Neuron (in vitro differentiated cells): ENCODE data around the gene DAP.

Experiments used
- H2AFZ ChIP-seq: one replicate; pipeline ENCODE4 v1.6.1; 2013; ENCODE audit warnings: low read depth, mild to moderate bottlenecking, inconsistent platforms, low read length, moderate library complexity
- H3K27me3 ChIP-seq: one replicate; pipeline ENCODE4 v1.6.1; 2013; ENCODE audit warnings: low read length; ENCODE audit not compliant: insufficient read depth
- H3K36me3 ChIP-seq: one replicate; pipeline ENCODE4 v1.6.1; 2013; ENCODE audit warnings: low read length; ENCODE audit not compliant: insufficient read depth
- H3K4me1 ChIP-seq: one replicate; pipeline ENCODE4 v1.6.1; 2013; ENCODE audit warnings: low read length; ENCODE audit not compliant: insufficient read depth
- H3K4me3 ChIP-seq: 2 replicates; pipeline ENCODE4 v1.5.1; 2013; ENCODE audit warnings: mild to moderate bottlenecking, low read length, moderate library complexity
- H3K9me3 ChIP-seq: one replicate; pipeline ENCODE4 v1.6.1; 2013; ENCODE audit warnings: low read length

The DAP gene

DNA sequence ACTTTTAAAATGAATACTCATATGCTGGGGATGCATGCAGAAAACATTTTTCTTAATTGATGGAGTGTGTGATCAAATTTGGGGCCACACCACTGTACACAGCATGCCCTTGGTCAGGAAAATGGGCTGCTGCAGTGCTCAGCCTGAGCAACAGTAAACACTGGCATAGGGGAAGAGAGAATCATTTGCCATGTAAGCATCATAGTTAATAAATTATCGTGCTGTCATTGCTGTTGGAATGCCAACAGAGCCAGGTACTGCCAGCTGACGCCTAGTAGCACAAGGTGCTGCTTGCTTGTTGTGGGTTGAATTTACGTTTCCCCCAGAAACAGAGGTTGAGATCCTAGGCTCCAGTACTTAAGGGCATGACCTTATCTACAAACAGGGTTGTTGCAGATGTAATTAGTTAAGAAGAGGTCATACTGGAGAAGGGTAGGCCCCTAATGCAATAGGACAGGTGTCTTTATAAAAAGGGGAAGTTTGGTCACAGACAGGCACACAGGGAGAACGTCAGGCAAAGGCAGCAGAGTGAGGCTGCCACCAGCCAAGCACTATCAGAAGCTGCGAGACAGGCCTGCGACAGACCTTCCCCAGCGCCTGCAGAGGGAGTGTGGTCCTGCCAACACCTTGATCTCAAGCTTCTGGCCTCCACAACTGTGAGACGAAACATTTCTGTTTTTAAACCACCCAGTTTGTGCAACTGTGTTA is 25.3 kb downstream of the DAP start:
- Histone ChIP-seq H3K9me3 (peaks cover 8% of the 10 kb centered on the region), H3K4me3 (no peak overlapping the region), H2AFZ (no peak overlapping the region), H3K4me1 (no peaks in the 10 kb centered on the region), H3K27me3 (no peaks in the 10 kb centered on the region), H3K36me3 (peaks cover 4% of the 10 kb centered on the region)

DNA sequence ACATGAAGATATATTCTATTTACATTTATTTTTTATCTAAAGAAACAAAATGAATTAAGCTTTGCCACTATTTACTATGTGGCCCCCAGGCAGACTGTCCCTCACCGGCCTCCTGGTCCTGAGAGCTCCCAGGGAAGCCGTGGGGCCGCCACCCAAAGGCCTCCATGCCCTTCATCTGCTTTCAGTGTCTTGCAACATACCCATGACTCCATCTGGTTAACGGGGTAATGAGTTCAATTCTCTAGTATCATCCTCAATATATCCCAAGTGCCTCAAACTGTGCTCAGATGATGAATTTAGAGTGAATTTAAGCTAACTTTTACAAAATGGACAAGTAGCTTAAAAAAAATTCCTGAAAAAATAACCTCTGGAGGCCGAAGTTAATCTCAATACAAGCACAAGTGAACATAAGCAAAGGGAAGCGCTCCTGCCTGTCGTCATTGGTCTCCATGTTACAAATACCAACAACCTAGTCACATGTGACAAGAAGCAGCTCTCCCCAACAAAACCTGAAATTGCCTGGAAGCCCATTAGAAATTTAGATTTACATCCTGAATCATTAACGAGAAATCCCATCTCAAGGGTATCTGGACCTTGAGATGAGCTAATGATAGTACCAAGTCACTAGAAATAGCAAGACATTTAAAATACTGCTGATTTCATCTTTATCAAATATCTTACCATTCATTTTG is 26.1 kb downstream of the DAP start:
- H3K27me3 ChIP-seq, result no peaks in the 10 kb centered on the region
- H2AFZ ChIP-seq, result no peak overlapping the region
- no peak overlapping the region for H3K4me3 ChIP-seq
- peaks cover 6% of the 10 kb centered on the region for H3K9me3 ChIP-seq
- H3K4me1 ChIP-seq, result no peaks in the 10 kb centered on the region
- H3K36me3 ChIP-seq, result peaks cover 4% of the 10 kb centered on the region

GRCh38 chr5:10734037-10734709 is 26.9 kb downstream of the DAP start:
- Histone ChIP-seq H3K4me3 (no peak overlapping the region), H3K36me3 (peaks cover 4% of the 10 kb centered on the region), H3K4me1 (no peaks in the 10 kb centered on the region), H3K27me3 (no peaks in the 10 kb centered on the region), H3K9me3 (no peaks in the 10 kb centered on the region), H2AFZ (no peak overlapping the region)

GRCh38 chr5:10733426-10733825 is 27.6 kb downstream of the DAP start:
- Histone ChIP-seq H2AFZ (no peak overlapping the region), H3K36me3 (peaks cover 4% of the 10 kb centered on the region), H3K27me3 (no peaks in the 10 kb centered on the region), H3K9me3 (no peaks in the 10 kb centered on the region), H3K4me3 (no peak overlapping the region), H3K4me1 (no peaks in the 10 kb centered on the region)

- Histone ChIP-seq H3K4me3 (no peak overlapping the region), H3K27me3 (no peaks in the 10 kb centered on the region), H3K36me3 (peaks cover 4% of the 10 kb centered on the region), H3K4me1 (no peaks in the 10 kb centered on the region), H2AFZ (no peak overlapping the region), H3K9me3 (no peaks in the 10 kb centered on the region)
These were observed 29.1 kb downstream of the DAP start for GRCh38 chr5:10731913-10732312.

- no peaks in the 10 kb centered on the region for H3K4me1 ChIP-seq
- no peaks in the 10 kb centered on the region for H3K27me3 ChIP-seq
- peaks cover 4% of the 10 kb centered on the region for H3K36me3 ChIP-seq
These were observed 31.0 kb downstream of the DAP start for GRCh38 chr5:10730043-10730351.

DNA sequence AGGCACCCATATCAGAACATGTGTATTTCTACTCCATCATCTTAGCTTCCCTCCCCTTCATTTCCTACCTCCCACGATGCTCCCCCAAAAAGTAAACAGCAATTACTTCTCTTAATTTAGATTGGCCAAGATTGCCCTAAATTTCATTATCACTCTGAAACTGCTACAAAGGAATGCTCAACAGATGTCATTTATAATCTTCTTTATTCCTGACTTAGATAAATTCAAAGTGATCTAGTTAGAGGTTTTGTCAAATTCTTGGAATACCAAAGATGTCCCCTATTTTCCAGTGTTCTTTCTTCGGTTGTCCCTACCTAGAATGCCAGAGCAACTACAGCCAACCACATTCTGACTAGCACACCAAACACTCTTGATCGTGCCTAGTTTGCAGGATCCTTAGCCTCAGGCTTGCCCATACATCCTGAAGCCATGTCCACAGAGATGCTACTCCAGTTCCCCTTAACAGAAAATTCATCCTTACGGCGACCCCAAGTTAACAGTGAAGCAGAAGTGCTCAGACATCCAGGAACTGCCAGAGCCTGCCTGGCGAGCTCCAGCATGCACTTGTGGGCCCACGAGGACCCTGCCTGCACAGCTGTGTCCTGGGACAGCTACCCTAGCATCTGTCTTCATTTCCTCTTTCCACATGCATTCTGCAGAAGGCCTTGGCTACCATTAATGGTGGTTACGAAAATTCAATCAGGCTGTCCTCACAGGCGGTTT is 31.6 kb downstream of the DAP start:
- Histone ChIP-seq H3K4me3 (no peak overlapping the region), H2AFZ (no peak overlapping the region), H3K4me1 (no peaks in the 10 kb centered on the region), H3K27me3 (no peaks in the 10 kb centered on the region), H3K36me3 (peaks cover 7% of the 10 kb centered on the region), H3K9me3 (no peaks in the 10 kb centered on the region)

More at GRCh38 chr5:10730043-10730351, 31.0 kb downstream of the DAP start:
- no peaks in the 10 kb centered on the region for H3K9me3 ChIP-seq
- no peak overlapping the region for H3K4me3 ChIP-seq
- H2AFZ ChIP-seq, result no peak overlapping the region

DNA sequence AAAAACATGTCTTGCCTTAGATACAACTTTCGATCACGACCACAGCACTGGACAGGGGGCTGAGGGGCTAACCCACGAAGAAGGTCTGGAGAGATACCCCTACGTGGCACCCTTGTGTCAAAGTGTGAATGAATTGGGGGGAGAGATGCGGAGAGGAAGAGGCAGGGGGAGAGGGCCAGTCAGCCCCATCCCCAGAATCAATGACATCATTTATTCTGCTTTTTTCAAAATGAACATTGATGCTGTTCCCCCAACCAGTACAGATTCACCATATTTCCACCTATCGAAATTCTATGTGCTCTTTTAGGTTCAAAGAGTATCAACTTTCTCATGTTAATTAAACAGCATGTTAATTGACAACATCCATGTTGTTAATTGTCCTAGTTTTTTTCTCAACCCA is 32.4 kb downstream of the DAP start:
- no peaks in the 10 kb centered on the region for H3K9me3 ChIP-seq
- H2AFZ ChIP-seq, result no peak overlapping the region
- H3K4me3 ChIP-seq, result no peak overlapping the region
- H3K4me1 ChIP-seq, result no peaks in the 10 kb centered on the region
- peaks cover 7% of the 10 kb centered on the region for H3K36me3 ChIP-seq
- no peaks in the 10 kb centered on the region for H3K27me3 ChIP-seq

GRCh38 chr5:10727861-10728260 is 33.2 kb downstream of the DAP start:
- H2AFZ ChIP-seq, result no peak overlapping the region
- no peaks in the 10 kb centered on the region for H3K4me1 ChIP-seq
- no peaks in the 10 kb centered on the region for H3K27me3 ChIP-seq
- no peaks in the 10 kb centered on the region for H3K9me3 ChIP-seq
- H3K4me3 ChIP-seq, result no peak overlapping the region
- peaks cover 7% of the 10 kb centered on the region for H3K36me3 ChIP-seq

GRCh38 chr5:10726913-10727517 is 34.0 kb downstream of the DAP start:
- Histone ChIP-seq H3K4me1 (no peaks in the 10 kb centered on the region), H3K4me3 (no peak overlapping the region), H3K9me3 (no peaks in the 10 kb centered on the region), H3K36me3 (peaks cover 3% of the 10 kb centered on the region), H3K27me3 (no peaks in the 10 kb centered on the region), H2AFZ (no peak overlapping the region)

DNA sequence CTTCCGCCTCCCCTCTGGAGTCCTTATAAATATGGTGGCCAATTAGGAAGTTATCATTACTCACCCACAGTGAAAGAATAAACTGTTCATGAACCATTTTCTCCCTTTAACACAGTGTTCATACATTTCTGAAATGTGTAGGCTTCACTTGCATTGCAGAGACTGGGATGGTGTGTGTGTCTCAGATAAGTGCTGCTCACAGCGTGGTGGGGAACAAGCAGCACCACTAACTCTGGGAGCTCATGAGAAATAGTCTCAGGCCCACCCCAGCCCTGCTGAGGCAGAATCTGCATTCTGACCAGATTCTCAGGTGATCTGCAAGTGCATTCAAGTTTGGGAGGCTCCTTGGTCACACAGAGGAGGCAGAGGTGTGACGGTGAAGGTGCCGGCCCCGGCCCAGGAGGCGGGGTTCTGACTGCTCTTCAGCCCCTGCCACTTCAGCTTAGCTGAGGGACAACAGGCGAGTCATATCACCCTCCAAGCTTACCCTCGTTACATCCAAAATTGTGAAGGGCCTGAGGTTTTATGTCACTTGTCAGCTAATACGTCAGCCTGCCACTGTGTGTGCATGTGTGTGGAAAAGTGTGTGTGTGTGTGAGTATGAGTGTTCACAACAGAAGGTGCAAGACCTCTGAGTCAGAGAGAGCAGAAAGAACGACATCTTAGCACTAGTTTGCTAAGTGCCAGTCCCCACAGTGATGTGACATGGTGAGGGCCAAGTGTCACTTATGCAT is 34.7 kb downstream of the DAP start:
- Histone ChIP-seq H2AFZ (no peak overlapping the region), H3K4me1 (no peaks in the 10 kb centered on the region), H3K27me3 (no peaks in the 10 kb centered on the region), H3K36me3 (peaks cover 3% of the 10 kb centered on the region), H3K4me3 (no peak overlapping the region), H3K9me3 (no peaks in the 10 kb centered on the region)

DNA sequence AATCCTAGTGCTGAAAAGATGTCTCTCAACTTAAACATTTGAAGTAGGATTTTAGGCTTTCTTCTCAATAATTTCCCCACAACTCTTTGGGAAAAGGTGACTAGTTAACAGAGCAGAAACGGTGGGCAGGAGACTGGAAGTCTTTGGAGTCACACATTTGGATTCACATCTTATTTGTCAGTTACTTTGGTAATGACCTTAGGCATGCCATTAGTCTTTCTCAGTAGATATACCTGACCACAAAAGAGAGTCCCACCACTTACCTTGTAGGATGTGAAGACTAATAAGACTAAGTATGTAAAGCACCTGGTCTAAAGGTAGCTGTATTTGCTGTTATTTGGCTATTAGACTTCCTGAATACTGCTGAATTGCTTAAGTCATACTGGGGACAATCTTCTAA is 35.4 kb downstream of the DAP start:
- H3K9me3 ChIP-seq, result peaks cover 2% of the 10 kb centered on the region
- no peaks in the 10 kb centered on the region for H3K4me1 ChIP-seq
- H3K36me3 ChIP-seq, result peaks cover 3% of the 10 kb centered on the region
- no peak overlapping the region for H2AFZ ChIP-seq
- no peaks in the 10 kb centered on the region for H3K27me3 ChIP-seq
- no peak overlapping the region for H3K4me3 ChIP-seq
